Globus pallidus (tissue), 1 donor: ENCODE measurements around the gene CRIM1.
A peak's percentile ranks its signal among the peaks of the same experiment; 100 is the strongest.

Source experiments
- DNase-seq: peaks from one replicate; pipeline ENCODE4 v3.0.0-alpha.2; 2015; ENCODE audit warnings: low spot score

CRIM1 gene

DNA sequence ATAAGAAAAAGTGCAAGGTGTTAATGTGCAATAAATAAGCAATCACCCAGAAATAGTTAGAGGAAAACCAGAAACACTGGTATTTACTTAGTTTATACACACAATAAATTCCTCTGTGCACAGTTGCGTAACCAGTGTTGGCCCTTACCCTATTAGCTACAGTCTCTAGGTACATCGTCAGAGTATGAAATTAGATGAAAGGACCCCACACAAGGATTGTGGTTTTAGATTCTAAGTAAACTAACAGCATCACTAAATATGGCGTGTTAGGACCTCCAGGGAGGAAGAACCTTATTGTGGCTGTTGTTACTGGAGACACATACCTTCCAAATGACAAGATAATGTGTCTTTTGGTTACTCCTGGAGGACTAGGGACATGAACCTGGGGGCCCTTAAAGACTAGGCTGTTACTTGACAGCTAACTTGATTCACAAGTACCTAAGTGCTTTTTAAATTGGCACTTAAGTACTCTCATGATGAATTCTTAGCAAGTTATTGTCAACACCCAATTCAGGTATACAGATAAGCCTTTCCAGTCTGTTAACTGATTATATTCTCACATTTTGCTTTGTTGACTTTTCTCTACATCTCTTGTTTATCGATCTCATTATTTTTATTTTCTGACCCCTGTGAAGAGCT is 127.1 kb downstream of the CRIM1 start:
- no peak for DNase-seq

DNA sequence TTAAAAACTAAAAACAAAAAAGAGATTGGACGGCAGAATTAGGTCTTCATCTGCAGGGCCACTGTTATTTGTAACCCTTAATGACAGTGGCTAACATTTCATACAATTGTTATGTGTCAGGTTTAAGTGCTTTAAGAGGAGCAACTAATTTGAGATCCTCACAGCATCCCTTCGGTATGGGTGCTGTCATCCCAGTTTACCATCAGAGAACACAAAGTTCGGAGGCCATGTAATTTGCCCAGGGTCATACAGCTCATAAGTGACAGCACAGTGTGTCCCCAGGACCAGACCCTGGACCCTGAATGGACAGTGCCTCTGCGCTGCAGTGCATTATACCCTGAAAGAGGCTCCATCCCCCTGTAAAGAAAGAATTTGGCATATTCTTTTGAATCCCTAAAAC is 127.7 kb downstream of the CRIM1 start:
- DNase-seq: no peak

DNA sequence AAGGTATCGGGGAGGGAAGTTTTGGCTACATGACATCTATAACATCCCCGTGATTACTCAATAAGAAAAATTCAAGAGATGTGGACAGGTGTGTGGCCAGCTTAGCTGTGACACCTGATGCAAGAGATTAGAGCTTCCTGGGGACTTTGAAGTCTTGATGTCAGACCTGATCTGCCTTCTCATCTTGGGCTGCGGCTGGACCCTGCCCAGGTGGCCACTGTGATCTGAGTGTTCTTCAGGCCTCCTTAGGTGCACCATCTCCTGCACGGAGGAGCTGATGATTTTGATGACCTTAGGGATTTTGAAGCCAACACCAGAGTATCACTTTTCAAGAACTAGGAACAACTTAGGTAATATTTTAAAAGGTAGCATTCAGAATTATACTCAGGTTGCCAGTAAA is 128.9 kb downstream of the CRIM1 start:
- DNase-seq: no peak

DNA sequence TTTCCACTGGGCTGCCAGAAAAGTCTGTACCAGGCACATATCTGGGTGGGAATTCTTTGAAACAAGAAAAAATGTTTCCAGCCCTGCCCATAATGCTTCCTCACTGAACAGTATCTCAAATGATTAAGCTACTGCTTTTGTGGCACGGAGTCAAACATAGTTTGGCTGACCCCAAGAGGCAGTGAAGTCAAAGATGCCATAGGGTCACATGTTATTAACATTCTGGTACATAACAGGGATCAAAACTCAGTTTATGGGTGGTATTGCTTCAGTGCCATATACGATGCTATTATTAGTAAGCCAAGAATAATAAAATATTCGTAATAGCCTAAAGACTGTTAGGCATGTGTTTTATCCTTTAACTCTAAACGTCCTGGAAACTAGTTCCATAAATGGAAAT is 129.9 kb downstream of the CRIM1 start:
- no peak for DNase-seq

DNA sequence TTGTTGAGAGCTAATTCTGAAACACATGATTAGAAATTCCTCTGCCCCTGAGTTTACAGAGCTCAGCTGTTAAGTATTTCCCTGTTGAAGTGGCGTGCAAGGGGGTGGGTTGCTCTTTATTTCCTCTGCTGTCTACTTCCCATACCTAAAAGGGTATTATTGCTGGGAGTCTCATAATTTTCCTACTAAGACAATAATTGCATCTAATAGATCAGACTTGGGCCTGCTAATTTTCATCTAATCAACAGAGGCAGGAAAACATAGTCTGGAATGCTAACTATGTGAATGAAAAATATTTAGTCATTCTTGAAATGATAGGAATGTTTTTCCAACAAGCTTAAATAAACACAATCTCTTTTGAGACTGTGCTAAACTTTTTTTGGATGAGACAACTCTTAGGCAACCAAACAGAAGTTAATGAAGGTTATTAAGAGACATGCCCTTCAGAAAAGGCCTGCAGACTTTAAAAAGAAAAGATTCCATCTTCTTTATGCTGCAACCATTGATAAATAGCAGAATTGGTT is 131.0 kb downstream of the CRIM1 start:
- no peak for DNase-seq

DNA sequence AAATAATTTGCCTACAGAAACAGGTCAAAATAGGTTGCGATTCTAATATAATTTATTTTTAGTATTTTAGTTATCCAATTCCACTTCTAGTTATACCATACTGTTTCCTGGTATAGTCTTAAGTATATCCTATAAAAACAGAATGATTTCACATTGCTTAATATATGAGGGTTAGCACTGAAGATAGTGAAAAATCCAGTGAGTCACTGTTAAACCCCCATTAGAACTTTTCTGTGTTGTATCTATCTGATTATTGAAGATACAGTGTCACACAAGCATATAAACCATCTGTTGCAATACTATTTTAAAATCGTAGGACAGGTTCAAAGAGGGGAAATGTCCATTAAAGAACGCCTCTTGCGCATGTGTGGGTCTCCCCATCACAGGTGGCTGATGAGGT is 132.4 kb downstream of the CRIM1 start:
- DNase-seq: no peak

DNA sequence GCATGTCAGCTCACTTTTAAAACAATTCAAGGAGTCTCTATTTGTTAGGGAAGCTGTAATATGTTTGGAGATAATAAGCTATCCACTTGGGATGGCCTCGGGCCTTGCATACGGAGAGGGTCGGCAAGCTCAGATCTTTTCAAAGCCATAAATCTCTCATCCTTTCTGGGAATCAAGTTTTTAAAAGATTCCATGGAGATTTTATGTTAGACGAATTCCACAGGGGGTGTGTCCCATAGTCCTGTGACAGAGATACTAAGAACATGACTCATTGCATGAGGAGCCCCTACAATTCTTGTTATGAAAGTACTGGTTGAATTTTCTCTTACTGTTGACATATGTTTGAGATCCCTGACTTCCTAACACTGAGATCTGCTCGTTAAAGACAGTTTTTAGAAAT is 133.7 kb downstream of the CRIM1 start:
- no peak for DNase-seq

DNA sequence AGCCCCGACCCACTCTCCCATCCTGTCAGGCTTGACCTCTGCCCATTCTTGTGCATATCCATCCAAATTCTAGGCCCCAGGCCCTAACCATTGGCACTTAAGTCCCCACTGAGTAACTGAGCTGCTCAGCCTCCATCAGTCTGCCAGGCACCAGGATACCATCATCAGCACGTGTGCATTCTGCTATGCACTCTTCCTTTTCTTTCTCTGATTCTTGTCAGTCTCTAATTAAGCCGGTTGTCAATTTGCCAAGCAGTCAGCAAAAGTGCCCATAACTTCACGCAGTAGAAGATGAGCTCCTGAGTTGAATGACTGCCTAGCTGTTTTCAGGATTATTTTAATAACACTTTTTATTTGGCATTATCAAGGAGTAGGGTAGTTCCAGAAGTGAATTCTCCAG is 135.2 kb downstream of the CRIM1 start:
- DNase-seq: no peak

DNA sequence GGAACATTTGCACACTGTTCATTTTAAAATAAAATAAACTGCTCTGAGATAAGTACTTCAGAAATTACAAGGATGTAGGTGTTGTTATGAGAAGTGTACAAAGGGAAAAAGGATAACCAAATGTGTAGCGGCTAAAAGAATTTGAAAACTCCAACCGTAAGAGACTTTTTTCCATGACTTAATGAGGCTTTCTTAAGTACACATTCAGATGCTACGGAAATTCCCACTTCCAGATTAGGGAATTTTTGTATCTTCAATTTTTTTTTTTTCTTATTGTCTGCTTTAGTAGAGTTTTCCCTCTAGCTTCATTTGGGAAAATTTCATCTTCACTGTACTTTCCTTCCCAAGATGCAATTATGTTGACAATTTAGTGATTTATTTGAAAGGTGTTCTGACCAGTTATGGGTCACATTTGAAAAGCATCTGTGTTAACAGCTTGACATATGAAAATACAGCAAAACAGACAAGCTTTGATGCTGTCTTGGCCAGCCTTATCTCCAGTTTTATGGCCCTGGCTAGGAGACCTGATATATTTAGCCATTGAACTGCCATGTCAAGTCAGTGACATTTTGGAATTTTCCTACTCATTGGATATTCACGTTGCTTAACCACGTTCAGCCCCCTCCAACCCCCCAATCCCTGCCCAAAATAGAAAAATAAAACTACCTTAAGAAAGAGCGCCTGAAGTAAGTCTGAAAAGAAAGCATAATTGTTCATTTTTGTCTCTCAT is 136.8 kb downstream of the CRIM1 start:
- no peak for DNase-seq

DNA sequence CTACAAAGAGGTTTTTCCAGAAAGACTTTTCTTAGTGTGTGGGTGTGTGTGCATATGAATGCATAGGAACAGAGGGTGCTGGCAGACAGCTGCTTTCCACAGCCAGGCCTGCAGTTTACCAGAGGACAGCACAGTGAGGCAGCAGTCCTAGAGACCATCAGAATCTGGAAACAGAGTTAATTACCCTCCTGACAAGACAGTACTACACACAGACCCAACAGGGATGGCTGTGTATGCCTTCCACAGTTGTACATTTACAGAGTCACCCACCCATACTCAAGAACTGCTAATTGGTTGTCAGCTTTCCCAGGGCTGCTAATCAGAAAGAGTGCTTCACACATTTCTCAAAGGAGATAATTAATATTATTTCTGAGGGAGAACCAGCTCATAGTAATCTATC is 137.7 kb downstream of the CRIM1 start:
- no peak for DNase-seq

DNA sequence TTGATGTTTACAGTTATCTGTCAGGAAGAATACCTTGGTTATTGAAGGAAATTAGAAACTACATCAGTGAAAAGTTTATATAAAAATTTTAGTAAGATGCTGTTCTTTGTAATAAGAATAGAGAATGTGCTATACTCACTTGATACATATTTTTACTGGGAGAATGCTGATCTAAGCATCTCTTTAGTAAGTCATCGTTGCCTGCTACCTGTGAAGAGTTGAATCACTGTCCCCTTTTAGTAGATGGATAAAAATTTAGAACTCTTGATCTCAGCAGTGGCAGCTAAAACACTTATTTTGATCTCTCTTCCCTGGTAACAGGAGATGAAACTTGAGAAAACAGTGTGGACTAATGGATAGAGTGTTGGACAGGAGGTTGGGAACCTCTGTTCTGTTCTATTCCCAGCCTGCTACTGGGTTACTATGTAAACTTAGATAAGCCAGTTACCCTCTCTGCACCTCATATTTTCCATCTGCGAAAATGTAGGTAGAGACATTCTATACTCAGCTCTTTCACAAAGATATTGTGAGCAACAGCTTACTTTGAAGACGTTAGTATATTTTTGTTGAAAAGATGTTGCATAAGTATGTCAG is 142.1 kb downstream of the CRIM1 start:
- no peak for DNase-seq

DNA sequence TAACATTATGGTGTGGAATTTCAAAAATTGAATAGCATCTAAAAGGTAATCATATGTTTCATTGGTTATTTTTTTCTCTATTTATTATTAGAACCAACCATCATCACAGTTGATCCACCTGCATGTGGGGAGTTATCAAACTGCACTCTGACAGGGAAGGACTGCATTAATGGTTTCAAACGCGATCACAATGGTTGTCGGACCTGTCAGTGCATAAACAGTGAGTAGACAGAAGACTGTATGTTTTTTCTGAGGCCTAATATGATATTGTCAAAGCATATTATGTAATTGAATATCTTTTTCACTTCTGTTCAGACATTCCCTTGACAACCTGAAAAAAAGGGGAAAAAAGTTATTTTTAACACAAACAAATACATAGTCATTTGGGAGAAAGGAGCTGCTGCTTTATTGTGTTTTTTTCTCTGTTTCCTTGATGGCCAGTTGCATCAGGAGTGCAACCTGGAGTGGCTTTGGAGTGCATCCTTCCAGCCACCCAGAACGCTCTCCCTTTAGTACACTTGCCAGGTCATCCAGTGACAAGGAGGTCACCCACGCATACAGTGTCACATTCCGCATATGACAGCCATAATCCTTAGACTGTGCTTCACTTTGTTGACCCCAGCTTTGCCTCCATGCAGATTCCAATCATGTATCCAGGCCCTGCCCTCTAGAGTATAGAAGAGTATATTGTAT is 143.7 kb downstream of the CRIM1 start:
- no peak for DNase-seq

DNA sequence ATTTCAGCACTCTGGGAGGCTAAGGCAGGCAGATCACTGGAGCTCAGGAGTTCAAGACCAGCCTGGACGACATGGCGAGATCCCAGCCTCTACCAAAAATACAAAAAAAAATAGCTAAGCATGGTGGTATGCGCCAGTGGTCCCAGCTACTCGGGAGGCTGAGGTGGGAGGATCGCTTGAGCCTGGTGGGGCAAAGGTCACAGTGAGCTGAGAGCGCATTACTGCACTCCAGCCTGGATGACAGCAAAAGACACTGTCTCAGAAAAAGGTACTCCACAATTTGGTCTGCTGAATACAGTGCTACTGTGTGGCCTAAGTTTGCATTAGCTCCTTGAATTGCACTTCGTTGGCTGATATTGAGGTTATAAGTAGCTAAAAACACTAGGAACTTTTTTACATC is 144.5 kb downstream of the CRIM1 start:
- no peak for DNase-seq

DNA sequence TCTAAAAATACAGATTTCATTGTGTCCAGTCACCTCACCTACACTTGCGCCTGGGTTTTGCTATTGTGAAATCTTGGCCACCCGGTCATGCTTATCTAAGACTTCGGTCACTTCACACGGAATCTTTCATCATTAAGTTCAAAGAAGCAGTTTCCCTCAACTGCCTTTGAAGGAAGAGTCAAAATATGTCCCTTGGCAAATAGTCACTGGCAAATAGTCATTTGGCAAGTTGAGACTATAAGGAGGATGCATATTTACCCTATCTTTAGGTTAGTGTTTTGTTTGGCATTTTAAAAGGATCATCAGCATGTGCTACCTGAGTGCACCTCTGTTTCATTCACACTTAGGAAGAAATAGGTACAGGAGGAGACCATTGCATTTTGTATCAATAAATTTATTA is 146.5 kb downstream of the CRIM1 start:
- DNase-seq: no peak

DNA sequence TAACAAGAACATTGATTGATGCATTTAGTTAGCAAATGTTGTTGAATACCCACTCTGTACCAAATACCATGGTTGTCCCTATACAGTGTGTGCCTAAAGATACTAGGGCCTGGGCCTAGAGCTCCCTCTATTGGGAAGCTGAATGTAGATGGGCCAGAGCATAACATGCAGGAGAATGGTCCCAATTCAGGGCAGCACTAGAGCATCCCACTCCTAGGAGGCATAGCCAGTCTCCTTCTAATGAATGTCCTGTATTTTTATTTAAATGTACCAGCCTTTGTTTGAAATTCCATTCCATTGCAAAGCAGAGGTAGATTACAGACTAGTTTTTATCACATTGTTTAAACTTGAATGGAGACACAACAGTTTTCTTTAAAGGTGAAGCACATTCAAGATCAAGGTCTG is 151.8 kb downstream of the CRIM1 start:
- DNase-seq: peak; percentile 65

DNA sequence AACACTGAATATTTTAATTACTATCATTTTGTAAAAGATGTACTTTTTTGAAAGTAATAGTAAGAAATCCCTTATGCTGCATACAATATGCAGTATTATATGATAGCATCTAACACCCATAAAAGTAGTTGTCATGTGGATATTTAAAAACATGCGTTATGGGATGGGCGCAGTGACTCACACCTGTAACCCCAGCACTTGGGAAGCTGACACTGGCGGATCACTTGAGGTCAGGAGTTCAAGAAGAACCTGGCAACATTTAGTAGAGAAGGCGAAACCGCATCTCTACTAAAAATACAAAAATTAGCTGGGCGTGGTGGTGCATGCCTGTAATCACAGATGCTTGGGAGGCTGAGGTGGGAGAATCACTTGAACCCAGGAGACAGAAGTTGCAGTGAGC is 153.5 kb downstream of the CRIM1 start:
- DNase-seq: no peak

DNA sequence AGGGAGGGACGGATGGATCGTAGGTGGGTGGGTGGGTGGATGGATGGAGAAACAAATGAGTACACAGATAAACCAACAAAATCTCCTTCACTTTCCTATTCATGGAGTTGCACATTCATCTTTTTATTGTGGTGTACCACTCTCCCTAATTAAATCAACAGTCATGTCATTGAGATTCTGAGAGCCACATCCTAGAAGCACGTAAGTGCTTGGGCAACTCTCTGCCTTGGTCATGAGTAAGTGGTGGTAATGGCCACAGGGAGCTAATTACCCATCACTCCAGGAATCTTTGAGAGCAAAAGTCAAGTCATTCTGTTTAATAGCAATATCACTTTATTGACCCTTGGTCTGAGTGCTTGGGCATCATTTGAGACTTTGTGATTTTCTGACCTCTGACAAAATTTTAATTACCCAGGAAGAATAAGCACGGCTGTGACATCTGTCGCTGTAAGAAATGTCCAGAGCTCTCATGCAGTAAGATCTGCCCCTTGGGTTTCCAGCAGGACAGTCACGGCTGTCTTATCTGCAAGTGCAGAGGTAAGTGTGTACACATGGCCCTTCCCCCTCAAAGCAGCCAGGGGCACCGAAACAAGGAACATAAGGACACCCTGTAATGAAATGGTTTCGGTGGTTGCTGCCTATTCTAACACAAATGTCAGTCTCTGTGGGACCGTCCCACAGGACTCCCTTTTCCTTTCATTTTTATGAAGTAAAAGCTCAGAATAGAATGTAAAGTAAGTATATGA is 156.5 kb downstream of the CRIM1 start:
- DNase-seq: no peak

DNA sequence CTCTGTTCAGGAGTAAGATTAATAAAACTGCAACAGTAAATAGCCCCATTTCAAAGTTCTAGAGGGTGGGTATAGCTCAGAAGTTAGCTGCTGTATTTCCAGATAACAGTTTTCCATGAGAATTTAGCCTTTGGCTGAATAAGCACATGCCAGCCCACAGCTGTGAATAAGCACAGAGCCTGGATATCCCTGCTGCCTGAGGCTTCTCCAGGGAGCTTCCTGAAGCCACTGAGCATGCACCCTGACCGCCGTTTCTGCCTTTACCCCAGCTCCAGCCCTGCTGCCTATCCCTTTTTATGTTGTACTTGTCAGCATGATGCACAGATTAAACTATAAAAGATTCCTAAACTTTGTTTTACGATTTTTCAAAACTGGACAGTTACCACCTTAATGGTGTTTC is 157.1 kb downstream of the CRIM1 start:
- DNase-seq: peak; percentile 23

DNA sequence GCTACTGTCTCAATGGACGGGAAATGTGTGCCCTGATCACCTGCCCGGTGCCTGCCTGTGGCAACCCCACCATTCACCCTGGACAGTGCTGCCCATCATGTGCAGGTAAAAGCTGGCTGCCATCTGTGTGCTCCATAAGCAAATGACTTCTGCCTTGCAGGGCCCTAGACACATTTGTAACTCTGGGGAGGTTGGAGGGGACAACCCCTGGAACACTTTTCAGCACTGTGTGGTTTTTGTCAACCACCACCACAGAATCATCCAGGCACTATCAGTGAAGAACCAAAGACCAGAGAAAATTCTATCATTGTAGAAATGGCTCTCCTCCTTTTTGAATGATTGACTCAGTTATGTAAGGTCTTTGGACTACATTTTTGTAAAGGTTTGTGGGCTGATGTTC is 158.1 kb downstream of the CRIM1 start:
- no peak for DNase-seq

DNA sequence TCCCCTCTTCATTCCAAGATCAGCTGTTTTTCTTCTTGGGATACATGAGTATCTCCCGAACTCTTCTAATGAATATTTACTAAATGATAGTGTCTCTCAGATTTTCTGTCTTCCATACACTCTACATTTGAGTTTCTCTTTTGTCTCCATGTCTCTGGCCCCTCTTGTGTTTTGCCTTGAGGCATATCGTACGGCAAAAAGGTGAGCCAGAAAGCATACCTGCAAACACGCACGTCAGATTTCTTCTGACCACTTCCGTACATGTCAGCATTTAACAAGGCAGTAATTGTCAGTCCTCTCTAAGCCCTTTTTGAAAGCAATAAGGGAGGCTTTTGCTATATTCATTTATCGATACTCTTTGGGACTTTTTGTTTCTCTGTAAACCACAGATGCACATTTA is 160.0 kb downstream of the CRIM1 start:
- DNase-seq: no peak

DNA sequence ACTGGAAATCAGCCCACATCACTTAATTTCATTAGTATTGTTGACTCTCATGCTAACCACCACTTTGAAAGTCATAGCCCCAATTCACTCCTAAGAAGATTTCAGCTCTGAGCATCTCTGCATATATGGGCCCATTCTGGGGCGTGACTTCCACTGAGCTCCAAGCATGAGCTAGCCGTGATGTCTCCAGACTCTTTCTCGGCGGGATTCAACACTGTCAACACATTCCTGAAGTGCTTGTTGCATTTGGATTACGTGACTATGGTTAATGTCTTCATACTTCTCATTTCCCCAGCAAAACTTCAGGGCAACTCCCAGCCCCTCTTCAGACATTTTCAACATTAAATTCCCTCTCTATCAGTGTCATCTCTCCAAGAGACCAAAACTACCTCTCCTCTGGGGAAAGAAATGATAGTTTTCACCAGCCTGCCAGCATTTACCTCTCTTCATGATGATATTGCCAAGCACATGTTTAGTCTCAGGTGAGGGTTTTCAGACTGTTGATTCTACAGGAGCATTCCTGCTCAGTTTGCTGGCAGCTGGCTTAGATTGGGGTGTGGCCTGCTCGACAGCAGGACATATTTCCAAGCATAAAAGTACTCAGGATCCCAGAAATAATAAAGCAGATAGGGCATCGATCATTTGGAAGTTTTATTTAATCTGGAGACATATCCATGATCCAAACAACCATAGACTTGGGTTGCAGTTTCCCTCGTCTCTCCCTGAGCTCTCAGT is 160.7 kb downstream of the CRIM1 start:
- no peak for DNase-seq
